Heart left ventricle (tissue), 16 donors: ENCODE measurements around the gene CD80. TPM values are rescaled to one million over a fixed set of nuclear protein-coding genes. Genes with fewer than 3 reads are reported as not detected.

Source experiments
- ATAC-seq, 4 donors: fragments of 200-7000 bp; cut with Tn5 transposase; one replicate each; pipeline ENCODE4 v1.9.1; 2020 to 2022; ENCODE audit warnings: moderate library complexity in 4 of 4, mild to moderate bottlenecking in 3 of 4, moderate number of reproducible peaks in 1 of 4
- DNase-seq, 5 donors: peaks; one replicate each; pipeline ENCODE4 v3.0.0-alpha.2; 2020
- H3K27ac ChIP-seq, 12 donors: fragments of 200-600 bp; sonication (generic) in 4 of 12; one replicate each; pipeline versions ENCODE4 v1.5.0 to v1.8.0; 2016 to 2022; ENCODE audit warnings: mild to moderate bottlenecking in 2 of 12
- H3K27me3 ChIP-seq, 9 donors: fragments of 200-600 bp; sonication (generic) in 2 of 9; one replicate each; pipeline versions ENCODE4 v1.5.1 to v1.8.0; 2016 to 2022; ENCODE audit warnings: mild to moderate bottlenecking in 3 of 9
- H3K36me3 ChIP-seq, 9 donors: fragments of 200-600 bp; sonication (generic) in 2 of 9; one replicate each; pipeline versions ENCODE4 v1.5.0 to v1.8.0; 2018 to 2022; ENCODE audit warnings: mild to moderate bottlenecking in 2 of 9
- H3K4me1 ChIP-seq, 12 donors: fragments of 200-600 bp; sonication (generic) in 4 of 12; one replicate each; pipeline versions ENCODE4 v1.5.0 to v1.8.0; 2016 to 2022; ENCODE audit warnings: mild to moderate bottlenecking in 3 of 12
- H3K4me3 ChIP-seq, 12 donors: fragments of 200-600 bp; sonication (generic) in 4 of 12; one replicate each; pipeline versions ENCODE4 v1.5.0 to v1.8.0; 2017 to 2022; ENCODE audit warnings: mild to moderate bottlenecking in 9 of 12, moderate library complexity in 4 of 12
- H3K9me3 ChIP-seq, 12 donors: fragments of 200-600 bp; sonication (generic) in 4 of 12; one replicate each; pipeline versions ENCODE4 v1.5.0 to v1.8.0; 2016 to 2022; ENCODE audit warnings: mild to moderate bottlenecking in 1 of 12
- POLR2A ChIP-seq, 2 donors: fragments of 450-650 bp; IDR thresholded peaks; one replicate each; pipeline ENCODE4 v1.6.1; 2017; ENCODE audit warnings: antibody characterized with exemption in 2 of 2, mild to moderate bottlenecking in 2 of 2, moderate library complexity in 2 of 2
- WGBS, 4 donors: extraction: QIAGEN DNeasy Blood & Tissue Kit in 2 of 4; methylation state at CpG; one replicate each; pipeline versions ENCODE4 v1.1.5 to v1.1.7; 2013 to 2018; 5-methylcytosine and 5-hydroxymethylcytosine counted together
- intact Hi-C, 10 donors: fragments of 100-400 bp; cut with DNase I; formaldehyde crosslinking; loops; one replicate each; pipeline versions ENCODE4 v1.11.1 to v1.14.2; 2022
- polyA plus RNA-seq, 2 donors: library from polyadenylated mRNA; stranded (reverse); fragments of 200-250 nt; gene quantifications; one replicate each; pipeline ENCODE4 v1.2.3, GENCODE V29; 2013
- total RNA-seq, 9 donors: library from RNA; depleted of rRNA in 2 of 9; stranded (reverse); fragments of >200 nt in 2 of 9; fragmentation: NEBNext Ultra II Directional in 3 of 9; extraction: Animal tissue kit (Norgen Biotek cat#: 25700) in 3 of 9; gene quantifications; one replicate each; pipeline versions ENCODE4 v1.1.0 to v1.2.4, GENCODE V29; 2016 to 2023
- TF ChIP-seq, protein P1 (sequence below), 12 donors: fragments of 200-600 bp; sonication (generic) in 4 of 12; IDR thresholded peaks; one replicate each; pipeline versions ENCODE4 v1.5.0 to v1.8.0; 2018 to 2022; ENCODE audit warnings: antibody characterized with exemption in 12 of 12, mild to moderate bottlenecking in 5 of 12
- donor health status: ischemic (EF 13 %, LVEDD 7.1; RV severe dilation, severe dysfunction).
- donor health status: healthy with polysubstance abuse.
- donor health status: DM: no; HTN: yes; CAD: no.
- donor health status: DM: no; HTN: no; CAD: no.
- donor health status: ischemic (EF 25% LVEDD 6.9; RV normal size, moderate dysfunction).
- donor health status: ischemic (EF 25% LVEDD 5.7; RV mildly dilated, moderate dysfunction).
- donor health status: healthy.
- donor health status: DM: yes; HTN: yes; CAD: no.
- donor health status: ischemic (EF 35%, LVEDD 5.7; RV mildly dilated, moderate dysfunction).
- donor health status: nonischemic (EF 11% LVEDD 7.7; RV severe dilation, severe dysfunction).
- donor health status: DM: yes; HTN: yes; CAD: no.
- donor health status: PGD.
- donor health status: ischemic (EF 29% LVEDD 5.4; RV normal size, mild dysfunction).
- donor health status: nonischemic (EF 23%, LVEDD 6.1; RV moderate dilation, normal function).

CD80 gene
- total and polyA plus RNA-seq, 11 donors, result 0.12 to 4.4 (median 0.37) TPM; not detected in 3

DNA sequence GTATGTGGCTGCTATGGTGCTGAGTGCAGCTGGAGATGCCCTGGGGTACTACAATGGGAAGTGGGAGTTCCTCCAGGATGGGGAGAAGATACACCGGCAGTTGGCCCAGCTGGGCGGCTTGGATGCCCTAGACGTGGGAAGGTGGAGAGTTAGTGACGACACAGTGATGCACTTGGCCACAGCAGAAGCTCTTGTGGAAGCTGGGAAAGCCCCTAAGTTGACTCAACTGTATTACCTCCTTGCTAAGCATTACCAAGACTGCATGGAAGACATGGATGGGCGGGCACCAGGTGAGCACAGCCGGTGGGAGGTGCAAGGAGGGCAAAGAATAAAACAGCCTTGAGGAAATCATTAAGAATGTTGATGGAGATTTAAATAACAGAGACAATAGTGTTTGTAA lies 22.8 kb upstream of the CD80 start:
- TF ChIP-seq POLR2A (IDR thresholded peaks at IDR 0.05), result no peak
- TF ChIP-seq, protein P1, sequence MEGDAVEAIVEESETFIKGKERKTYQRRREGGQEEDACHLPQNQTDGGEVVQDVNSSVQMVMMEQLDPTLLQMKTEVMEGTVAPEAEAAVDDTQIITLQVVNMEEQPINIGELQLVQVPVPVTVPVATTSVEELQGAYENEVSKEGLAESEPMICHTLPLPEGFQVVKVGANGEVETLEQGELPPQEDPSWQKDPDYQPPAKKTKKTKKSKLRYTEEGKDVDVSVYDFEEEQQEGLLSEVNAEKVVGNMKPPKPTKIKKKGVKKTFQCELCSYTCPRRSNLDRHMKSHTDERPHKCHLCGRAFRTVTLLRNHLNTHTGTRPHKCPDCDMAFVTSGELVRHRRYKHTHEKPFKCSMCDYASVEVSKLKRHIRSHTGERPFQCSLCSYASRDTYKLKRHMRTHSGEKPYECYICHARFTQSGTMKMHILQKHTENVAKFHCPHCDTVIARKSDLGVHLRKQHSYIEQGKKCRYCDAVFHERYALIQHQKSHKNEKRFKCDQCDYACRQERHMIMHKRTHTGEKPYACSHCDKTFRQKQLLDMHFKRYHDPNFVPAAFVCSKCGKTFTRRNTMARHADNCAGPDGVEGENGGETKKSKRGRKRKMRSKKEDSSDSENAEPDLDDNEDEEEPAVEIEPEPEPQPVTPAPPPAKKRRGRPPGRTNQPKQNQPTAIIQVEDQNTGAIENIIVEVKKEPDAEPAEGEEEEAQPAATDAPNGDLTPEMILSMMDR (IDR thresholded peaks at IDR 0.05), result no peak
- Histone ChIP-seq H3K4me3 (no peak overlapping the region), H3K27ac (no peak overlapping the region), H3K27me3 (no peaks in the 10 kb centered on the region), H3K36me3 (peaks cover 0 to 15% (median 8%) of the 10 kb centered on the region in 9 donors), H3K9me3 (no peaks in the 10 kb centered on the region), H3K4me1 (peaks cover 0 to 51% (median 14%) of the 10 kb centered on the region in 12 donors)
- intact Hi-C loops, result loop anchor here in 2 of 10 donors (5.0 kb wide), 3 partner anchors 45 to 95 kb away; partner anchors contain the start of genes COX17 (in 1 of the 2) and POPDC2 (in 1 of the 2)
- no peak for DNase-seq
- 77 to 89% (median 80%) methylated on average over 6 of the region's 6 CpGs for WGBS, 4 donors
- no peak for ATAC-seq

DNA sequence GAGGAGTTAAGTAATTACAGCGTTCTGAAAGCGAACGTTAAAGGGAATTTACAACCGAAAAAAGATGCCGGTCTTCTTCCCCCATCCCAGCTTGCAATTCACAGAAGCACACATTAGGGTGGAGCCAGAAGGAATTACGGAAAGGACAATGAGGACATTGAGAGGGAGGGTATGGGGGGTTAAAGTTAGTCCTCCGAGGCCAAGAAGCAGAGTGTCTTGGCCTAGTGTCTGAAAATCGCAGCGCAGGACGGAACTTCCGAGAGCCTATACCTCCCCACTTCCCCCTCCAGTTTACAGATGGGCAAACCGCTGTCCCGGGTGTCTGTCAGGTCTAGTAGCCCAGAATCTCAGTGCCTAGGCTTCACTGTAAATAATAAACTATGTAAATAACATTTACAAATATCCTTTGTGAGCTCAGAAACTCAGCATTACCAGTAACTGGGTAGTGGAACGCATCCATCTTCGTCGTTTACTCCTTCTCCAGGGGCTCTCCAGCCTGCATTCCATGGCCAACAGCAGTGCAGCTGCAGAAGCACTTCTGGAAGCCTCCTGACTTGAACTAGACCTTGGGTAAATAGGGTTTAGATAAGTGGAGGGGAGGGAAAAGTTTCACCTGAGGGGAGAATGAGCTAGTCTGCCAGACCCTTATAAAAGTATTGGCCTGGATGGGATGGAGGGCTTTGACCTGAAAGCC lies 20.8 kb upstream of the CD80 start:
- DNase-seq (peak in 3 of 5 donors; percentile 44 to 60 (median 48)), ATAC-seq (peak in 3 of 4 donors; percentile 64 to 76 (median 67))
- H3K9me3 ChIP-seq, result no peaks in the 10 kb centered on the region
- intact Hi-C loops, result loop anchor here in 4 of 10 donors (2.0 to 5.0 kb wide), 4 partner anchors 15 to 97 kb away; partner anchors contain the start of genes COX17 (in 1 of the 4) and POPDC2 (in 1 of the 4)
- TF ChIP-seq POLR2A (IDR thresholded peaks at IDR 0.05), result no peak
- TF ChIP-seq, protein P1 (IDR thresholded peaks at IDR 0.05), result no peak
- peak overlapping the region; percentile 86 to 99 (median 96) for H3K27ac ChIP-seq
- peak overlapping the region; percentile 21 to 78 (median 68) for H3K4me3 ChIP-seq
- H3K36me3 ChIP-seq, result peaks cover 0 to 6% (median 0%) of the 10 kb centered on the region in 9 donors
- H3K27me3 ChIP-seq, result no peaks in the 10 kb centered on the region
- 6 to 8% (median 7%) methylated on average over 16 of the region's 16 CpGs for WGBS, 4 donors
- peaks cover 0 to 31% (median 14%) of the 10 kb centered on the region in 12 donors for H3K4me1 ChIP-seq

DNA sequence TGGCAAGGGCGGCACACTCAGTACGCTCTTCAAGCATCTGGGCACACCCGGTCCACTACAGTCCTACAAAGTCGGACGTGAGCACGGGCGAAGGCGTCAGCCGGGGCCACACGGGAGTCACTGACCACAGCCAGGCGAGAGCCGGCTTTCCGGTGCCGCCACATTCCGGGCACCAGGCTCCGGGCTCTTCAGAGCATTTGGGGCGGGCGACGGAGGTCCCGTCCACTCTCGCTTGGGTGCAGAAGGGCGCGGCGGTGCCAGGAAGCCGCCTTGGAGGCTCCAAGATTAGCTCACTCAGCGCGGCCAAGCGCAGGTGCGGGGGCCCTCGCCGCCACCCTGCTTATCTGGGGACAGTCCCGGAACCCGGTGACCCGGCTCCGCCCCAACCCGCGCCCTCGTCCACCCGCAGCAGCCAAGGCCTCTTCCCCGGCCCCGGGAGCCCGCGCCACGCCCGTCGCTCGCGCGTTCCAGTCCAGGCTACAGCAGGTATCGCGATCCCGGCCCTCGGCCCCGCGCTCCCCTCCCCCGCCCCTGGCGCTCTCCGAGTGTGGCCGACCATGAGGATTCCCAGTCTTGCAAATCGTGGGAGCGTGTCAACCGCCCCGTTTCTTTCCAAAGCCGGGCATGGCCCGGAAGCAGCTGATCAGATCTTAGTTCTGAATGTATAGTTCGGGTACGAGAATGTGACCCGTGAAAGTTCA lies 20.1 kb upstream of the CD80 start, which contains the start of gene ADPRH:
TSS of gene ADPRH (plus strand) at position 127 of the 701 bp plus-strand sequence. CDS start 2,678 bp downstream, outside the sequence.
- Histone ChIP-seq H3K27ac (peak within 1 kb of the TSS; percentile 86 to 99 (median 96)), H3K9me3 (no peaks in the 10 kb centered on the region), H3K27me3 (no peaks in the 10 kb centered on the region), H3K4me3 (peak within 1 kb of the TSS; percentile 21 to 78 (median 68)), H3K4me1 (peaks cover 0 to 27% (median 14%) of the 10 kb centered on the region in 12 donors), H3K36me3 (peaks cover 0 to 6% (median 0%) of the 10 kb centered on the region in 9 donors)
- ATAC-seq, result peak; percentile 88 to 96 (median 92)
- peak in 1 of 2 donors; percentile 48 for TF ChIP-seq POLR2A (IDR thresholded peaks at IDR 0.05)
- TF ChIP-seq, protein P1 (IDR thresholded peaks at IDR 0.05), result peak in 2 of 12 donors; percentile 4 to 9
- intact Hi-C loops, result loop anchor here in 6 of 10 donors (2.0 to 5.0 kb wide), 7 partner anchors 15 to 98 kb away; partner anchors contain the start of genes COX17 (in 4 of the 6) and POPDC2 (in 1 of the 6)
- WGBS, 4 donors, result 0 to 1% (median 1%) methylated on average over 38 to 68 of the region's 68 CpGs
- peak; percentile 86 to 94 (median 91) for DNase-seq
